Measurements from ENCODE around the gene UNC119B. TPM values are rescaled to one million over a fixed set of nuclear protein-coding genes. Genes with fewer than 3 reads are reported as not detected.

The UNC119B gene
- polyA plus RNA-seq, 1 of the 3 experiments (the other 2 are of a cell fraction) = 23.6 TPM

DNA sequence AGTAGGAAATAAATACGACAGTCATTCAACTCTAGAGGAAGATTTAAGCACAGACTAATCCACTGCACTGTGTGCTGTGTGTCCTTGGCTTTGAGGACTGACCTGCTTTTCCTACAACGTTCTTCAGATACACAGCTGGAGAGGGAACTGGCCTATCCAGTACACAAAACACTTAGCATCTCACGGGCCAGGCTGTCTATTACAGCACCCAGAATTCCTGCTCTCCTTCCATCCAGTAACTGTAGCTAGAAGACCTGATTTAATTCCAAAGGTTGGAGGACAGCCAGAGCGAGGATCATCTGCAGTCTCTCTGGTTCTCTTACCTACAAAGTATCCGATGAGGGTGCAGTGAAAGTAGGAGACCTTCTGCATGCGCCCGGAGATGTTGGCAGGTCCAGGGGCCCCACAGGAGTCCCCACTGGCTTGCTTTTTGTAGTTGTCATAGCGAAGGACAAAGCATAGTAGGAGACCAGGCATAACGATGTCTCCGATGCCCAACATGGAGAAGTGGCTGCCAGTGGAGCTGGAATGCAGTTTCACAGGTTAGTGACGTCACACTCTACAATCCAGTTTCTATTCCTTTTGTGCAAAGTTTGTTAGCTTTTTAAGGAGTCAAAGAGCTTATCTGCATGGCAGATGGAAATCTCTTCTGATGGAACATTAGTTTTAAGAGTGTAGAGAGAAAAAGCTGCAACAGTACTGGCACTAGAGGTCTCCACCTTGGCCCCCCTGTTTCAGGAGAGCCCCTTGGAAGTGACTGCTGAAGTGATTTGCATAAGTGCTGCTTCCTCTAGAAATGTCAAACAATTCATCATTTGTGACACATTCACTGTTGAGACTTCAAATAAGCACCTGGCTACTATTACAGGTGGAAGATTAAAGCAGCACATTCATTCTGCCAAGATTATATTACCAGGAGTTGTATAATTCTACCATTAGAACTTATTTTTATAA is 57.1 kb downstream of the UNC119B start:
- 97% methylated on average over 11 of the region's 11 CpGs for WGBS (ENCODE audit: low lambda C conversion rate)
- H3K4me3 ChIP-seq (ENCODE audit: low read depth in 2 of 2, low read length in 1 of 2) = no peak overlapping the region
- no peaks in the 10 kb centered on the region for H3F3A ChIP-seq (replicated peaks; ENCODE audit: insufficient read depth)
- H3K4me2 ChIP-seq = no peak overlapping the region
- H3K79me2 ChIP-seq (ENCODE audit: insufficient read depth) = no peaks in the 10 kb centered on the region
- no peaks in the 10 kb centered on the region for H3K9me3 ChIP-seq
- peaks cover 28 to 51% of the 10 kb centered on the region in 2 experiments for H3K36me3 ChIP-seq (replicated peaks in 1 of 2; ENCODE audit: control insufficient read depth in 1 of 2, insufficient read depth in 2 of 2, low read length in 1 of 2)
- H3K9me2 ChIP-seq = no peaks in the 10 kb centered on the region
- H2AFZ ChIP-seq (ENCODE audit: low read depth) = no peak overlapping the region
- no peaks in the 10 kb centered on the region for H3K27me3 ChIP-seq (ENCODE audit: insufficient read depth)
- ChIA-PET CTCF (interaction anchor here (1.9 kb wide), 1 partner anchor 11 kb away, joined by 5 read pairs; no protein-coding TSS in a partner anchor), POLR2A (no interaction called here)
- no peak for DNase-seq
- no peak for TF ChIP-seq EP300 (IDR thresholded peaks at IDR 0.05; ENCODE audit: borderline replicate concordance in 1 of 2, low read depth in 1 of 2, low read length in 1 of 2)
- no peak for TF ChIP-seq CTCF (IDR thresholded peaks at IDR 0.05)
- no peak for TF ChIP-seq MAX (IDR thresholded peaks at IDR 0.05; ENCODE audit: low read depth)
- no peak for TF ChIP-seq FOSL2 (IDR thresholded peaks at IDR 0.05; ENCODE audit: borderline replicate concordance, low read depth)
- no peak for TF ChIP-seq JUND (IDR thresholded peaks at IDR 0.05)
- TF ChIP-seq, protein P1, sequence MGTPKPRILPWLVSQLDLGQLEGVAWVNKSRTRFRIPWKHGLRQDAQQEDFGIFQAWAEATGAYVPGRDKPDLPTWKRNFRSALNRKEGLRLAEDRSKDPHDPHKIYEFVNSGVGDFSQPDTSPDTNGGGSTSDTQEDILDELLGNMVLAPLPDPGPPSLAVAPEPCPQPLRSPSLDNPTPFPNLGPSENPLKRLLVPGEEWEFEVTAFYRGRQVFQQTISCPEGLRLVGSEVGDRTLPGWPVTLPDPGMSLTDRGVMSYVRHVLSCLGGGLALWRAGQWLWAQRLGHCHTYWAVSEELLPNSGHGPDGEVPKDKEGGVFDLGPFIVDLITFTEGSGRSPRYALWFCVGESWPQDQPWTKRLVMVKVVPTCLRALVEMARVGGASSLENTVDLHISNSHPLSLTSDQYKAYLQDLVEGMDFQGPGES (IDR thresholded peaks at IDR 0.05; ENCODE audit: low read depth, low read length) = no peak
- no peak for TF ChIP-seq USF2 (IDR thresholded peaks at IDR 0.05; ENCODE audit: borderline replicate concordance, low read depth, low read length)
- TF ChIP-seq GATA2 (CRISPR knock-in tag; IDR thresholded peaks at IDR 0.05) = no peak
- no peak overlapping the region for H3K9ac ChIP-seq
- no peaks in the 10 kb centered on the region for H3K4me1 ChIP-seq (ENCODE audit: control insufficient read depth in 1 of 2, insufficient read depth in 2 of 2, low read depth in 1 of 2, low read length in 1 of 2)
- H4K20me1 ChIP-seq (ENCODE audit: insufficient read depth) = no peaks in the 10 kb centered on the region
- H3K27ac ChIP-seq (ENCODE audit: low read depth in 2 of 2, low read length in 1 of 2) = no peak overlapping the region

- H3K79me2 ChIP-seq (ENCODE audit: insufficient read depth) = no peaks in the 10 kb centered on the region
- H3K9me2 ChIP-seq = no peaks in the 10 kb centered on the region
- H3K27me3 ChIP-seq (ENCODE audit: insufficient read depth) = no peaks in the 10 kb centered on the region
- H3K4me3 ChIP-seq (ENCODE audit: low read depth in 2 of 2, low read length in 1 of 2) = no peak overlapping the region
- no peak overlapping the region for H3K9ac ChIP-seq
- ChIA-PET CTCF (interaction anchor here (1.2 kb wide), 1 partner anchor 201 kb away, joined by 3 read pairs; no protein-coding TSS in a partner anchor), POLR2A (no interaction called here)
- H3K4me2 ChIP-seq = no peak overlapping the region
- TF ChIP-seq FOXJ3 (CRISPR knock-in tag; IDR thresholded peaks at IDR 0.05) = no peak
- 91% methylated on average over 11 of the region's 11 CpGs for WGBS (ENCODE audit: low lambda C conversion rate)
- no peaks in the 10 kb centered on the region for H3F3A ChIP-seq (replicated peaks; ENCODE audit: insufficient read depth)
- H4K20me1 ChIP-seq (ENCODE audit: insufficient read depth) = no peaks in the 10 kb centered on the region
- no peak overlapping the region for H3K27ac ChIP-seq (ENCODE audit: low read depth in 2 of 2, low read length in 1 of 2)
- DNase-seq = no peak
- no peak overlapping the region for H2AFZ ChIP-seq (ENCODE audit: low read depth)
- peaks cover 23 to 32% of the 10 kb centered on the region in 2 experiments for H3K36me3 ChIP-seq (replicated peaks in 1 of 2; ENCODE audit: control insufficient read depth in 1 of 2, insufficient read depth in 2 of 2, low read length in 1 of 2)
- H3K9me3 ChIP-seq = no peaks in the 10 kb centered on the region
- no peaks in the 10 kb centered on the region for H3K4me1 ChIP-seq (ENCODE audit: control insufficient read depth in 1 of 2, insufficient read depth in 2 of 2, low read depth in 1 of 2, low read length in 1 of 2)
Observed at GRCh38 chr12:120771097-120771496, 60.8 kb downstream of the UNC119B start.

Other genes with a start within 250 kb of the UNC119B start
- gene SRSF9, start 240.7 kb upstream of the UNC119B start, polyA plus RNA-seq (2012; rRNA removed) = 164 and 210 TPM in 2 replicates
- gene DYNLL1, start 214.3 kb upstream of the UNC119B start, polyA plus RNA-seq (2012; rRNA removed) = 596 and 607 TPM in 2 replicates
- gene COQ5, start 181.3 kb upstream of the UNC119B start, polyA plus RNA-seq (2012; rRNA removed) = 28.0 and 39.0 TPM in 2 replicates
- gene RNF10, start 176.1 kb upstream of the UNC119B start, polyA plus RNA-seq (2012; rRNA removed) = 118 and 122 TPM in 2 replicates
- 129 and 148 TPM in 2 replicates for gene POP5, start 129.1 kb upstream of the UNC119B start, polyA plus RNA-seq (2012; rRNA removed)
- gene CABP1, start 69.8 kb upstream of the UNC119B start, polyA plus RNA-seq (2012; rRNA removed) = 0.08 and 0.21 TPM in 2 replicates
- gene MLEC, start 23.3 kb upstream of the UNC119B start, polyA plus RNA-seq (2012; rRNA removed) = 23.4 and 27.8 TPM in 2 replicates
- 4.5 and 4.9 TPM in 2 replicates for gene ACADS, start 15.4 kb downstream of the UNC119B start, polyA plus RNA-seq (2012; rRNA removed)
- 9.6 and 18.8 TPM in 2 replicates for gene SPPL3, start 193.9 kb downstream of the UNC119B start, polyA plus RNA-seq (2012; rRNA removed)